Measurements from ENCODE around the gene RAB11FIP2. TPM values are rescaled to one million over a fixed set of nuclear protein-coding genes. Genes with fewer than 3 reads are reported as not detected.

RAB11FIP2 gene
- polyA plus RNA-seq, 2 of the 4 experiments (the other 2 are of a cell fraction), result 10.0 to 29.3 TPM

DNA sequence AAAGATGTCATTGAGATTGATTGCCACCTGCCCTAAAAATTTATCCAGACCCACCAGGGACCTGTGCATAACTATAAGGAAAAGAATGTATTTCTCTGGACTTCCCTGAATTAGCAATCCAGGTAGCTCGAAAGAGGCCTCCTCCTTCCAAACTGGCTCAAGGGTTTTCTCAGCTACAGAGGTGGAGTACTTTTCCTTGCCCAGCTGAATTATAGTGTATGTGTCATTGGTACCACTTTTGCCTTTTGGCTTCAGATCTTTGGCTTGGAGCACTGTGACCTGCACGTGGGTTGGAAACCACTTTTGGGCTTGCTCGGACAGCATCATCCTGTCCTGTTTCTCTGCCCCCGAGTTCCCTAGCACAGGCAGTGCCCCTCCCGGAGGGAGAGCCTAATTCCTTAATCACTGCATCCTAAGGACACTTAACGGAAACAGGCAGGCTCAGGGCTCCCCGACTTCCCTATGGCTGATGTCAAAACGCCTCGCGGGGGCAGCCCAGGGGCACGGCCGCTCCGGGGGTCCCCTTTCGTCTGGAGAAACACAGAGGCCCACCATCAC, 825 bp downstream of the RAB11FIP2 start:
- DNase-seq (ENCODE audit: low read depth in 1 of 2, low spot score in 1 of 2), result peak; percentile 16 to 37
- peak overlapping the region; percentile 80 for H3K4me2 ChIP-seq
- TF ChIP-seq, protein P1, sequence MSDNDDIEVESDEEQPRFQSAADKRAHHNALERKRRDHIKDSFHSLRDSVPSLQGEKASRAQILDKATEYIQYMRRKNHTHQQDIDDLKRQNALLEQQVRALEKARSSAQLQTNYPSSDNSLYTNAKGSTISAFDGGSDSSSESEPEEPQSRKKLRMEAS (IDR thresholded peaks at IDR 0.05), result no peak; the same call in none of the 2 replicates
- TF ChIP-seq FOXS1 (CRISPR knock-in tag; IDR thresholded peaks at IDR 0.05) (no peak), HEYL (CRISPR knock-in tag; IDR thresholded peaks at IDR 0.05) (no peak), KDM1A (IDR thresholded peaks at IDR 0.05; ENCODE audit: low read depth) (no peak), MAFK (IDR thresholded peaks at IDR 0.05; ENCODE audit: partially characterized antibody) (no peak), ZNF302 (CRISPR knock-in tag; IDR thresholded peaks at IDR 0.05) (no peak), RFX5 (IDR thresholded peaks at IDR 0.05) (no peak)
- TF ChIP-seq, protein P2, sequence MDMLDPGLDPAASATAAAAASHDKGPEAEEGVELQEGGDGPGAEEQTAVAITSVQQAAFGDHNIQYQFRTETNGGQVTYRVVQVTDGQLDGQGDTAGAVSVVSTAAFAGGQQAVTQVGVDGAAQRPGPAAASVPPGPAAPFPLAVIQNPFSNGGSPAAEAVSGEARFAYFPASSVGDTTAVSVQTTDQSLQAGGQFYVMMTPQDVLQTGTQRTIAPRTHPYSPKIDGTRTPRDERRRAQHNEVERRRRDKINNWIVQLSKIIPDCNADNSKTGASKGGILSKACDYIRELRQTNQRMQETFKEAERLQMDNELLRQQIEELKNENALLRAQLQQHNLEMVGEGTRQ (IDR thresholded peaks at IDR 0.05), result no peak
- TF ChIP-seq, protein P3, sequence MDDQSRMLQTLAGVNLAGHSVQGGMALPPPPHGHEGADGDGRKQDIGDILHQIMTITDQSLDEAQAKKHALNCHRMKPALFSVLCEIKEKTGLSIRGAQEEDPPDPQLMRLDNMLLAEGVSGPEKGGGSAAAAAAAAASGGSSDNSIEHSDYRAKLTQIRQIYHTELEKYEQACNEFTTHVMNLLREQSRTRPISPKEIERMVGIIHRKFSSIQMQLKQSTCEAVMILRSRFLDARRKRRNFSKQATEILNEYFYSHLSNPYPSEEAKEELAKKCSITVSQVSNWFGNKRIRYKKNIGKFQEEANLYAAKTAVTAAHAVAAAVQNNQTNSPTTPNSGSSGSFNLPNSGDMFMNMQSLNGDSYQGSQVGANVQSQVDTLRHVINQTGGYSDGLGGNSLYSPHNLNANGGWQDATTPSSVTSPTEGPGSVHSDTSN (IDR thresholded peaks at IDR 0.05), result no peak
- TF ChIP-seq, protein P4, sequence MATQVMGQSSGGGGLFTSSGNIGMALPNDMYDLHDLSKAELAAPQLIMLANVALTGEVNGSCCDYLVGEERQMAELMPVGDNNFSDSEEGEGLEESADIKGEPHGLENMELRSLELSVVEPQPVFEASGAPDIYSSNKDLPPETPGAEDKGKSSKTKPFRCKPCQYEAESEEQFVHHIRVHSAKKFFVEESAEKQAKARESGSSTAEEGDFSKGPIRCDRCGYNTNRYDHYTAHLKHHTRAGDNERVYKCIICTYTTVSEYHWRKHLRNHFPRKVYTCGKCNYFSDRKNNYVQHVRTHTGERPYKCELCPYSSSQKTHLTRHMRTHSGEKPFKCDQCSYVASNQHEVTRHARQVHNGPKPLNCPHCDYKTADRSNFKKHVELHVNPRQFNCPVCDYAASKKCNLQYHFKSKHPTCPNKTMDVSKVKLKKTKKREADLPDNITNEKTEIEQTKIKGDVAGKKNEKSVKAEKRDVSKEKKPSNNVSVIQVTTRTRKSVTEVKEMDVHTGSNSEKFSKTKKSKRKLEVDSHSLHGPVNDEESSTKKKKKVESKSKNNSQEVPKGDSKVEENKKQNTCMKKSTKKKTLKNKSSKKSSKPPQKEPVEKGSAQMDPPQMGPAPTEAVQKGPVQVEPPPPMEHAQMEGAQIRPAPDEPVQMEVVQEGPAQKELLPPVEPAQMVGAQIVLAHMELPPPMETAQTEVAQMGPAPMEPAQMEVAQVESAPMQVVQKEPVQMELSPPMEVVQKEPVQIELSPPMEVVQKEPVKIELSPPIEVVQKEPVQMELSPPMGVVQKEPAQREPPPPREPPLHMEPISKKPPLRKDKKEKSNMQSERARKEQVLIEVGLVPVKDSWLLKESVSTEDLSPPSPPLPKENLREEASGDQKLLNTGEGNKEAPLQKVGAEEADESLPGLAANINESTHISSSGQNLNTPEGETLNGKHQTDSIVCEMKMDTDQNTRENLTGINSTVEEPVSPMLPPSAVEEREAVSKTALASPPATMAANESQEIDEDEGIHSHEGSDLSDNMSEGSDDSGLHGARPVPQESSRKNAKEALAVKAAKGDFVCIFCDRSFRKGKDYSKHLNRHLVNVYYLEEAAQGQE (IDR thresholded peaks at IDR 0.05), result no peak
- H3K4me1 ChIP-seq, result peaks cover 49% of the 10 kb centered on the region
- ChIA-PET POLR2A (no interaction called here), CTCF (interaction anchor here (1.3 kb wide), 1 partner anchor 126 kb away, joined by 3 read pairs; no protein-coding TSS in a partner anchor)
- FAIRE-seq, result no peak
- ATAC-seq, result peak; percentile 54 to 55
- H3K27ac ChIP-seq, result peak overlapping the region; percentile 97 to 100
- WGBS (ENCODE audit: missing lambda C conversion rate), result 7% methylated on average over 10 of the region's 14 CpGs
- H3K4me3 ChIP-seq, result peak overlapping the region; percentile 98
- H3K9me3 ChIP-seq, result no peaks in the 10 kb centered on the region

DNA sequence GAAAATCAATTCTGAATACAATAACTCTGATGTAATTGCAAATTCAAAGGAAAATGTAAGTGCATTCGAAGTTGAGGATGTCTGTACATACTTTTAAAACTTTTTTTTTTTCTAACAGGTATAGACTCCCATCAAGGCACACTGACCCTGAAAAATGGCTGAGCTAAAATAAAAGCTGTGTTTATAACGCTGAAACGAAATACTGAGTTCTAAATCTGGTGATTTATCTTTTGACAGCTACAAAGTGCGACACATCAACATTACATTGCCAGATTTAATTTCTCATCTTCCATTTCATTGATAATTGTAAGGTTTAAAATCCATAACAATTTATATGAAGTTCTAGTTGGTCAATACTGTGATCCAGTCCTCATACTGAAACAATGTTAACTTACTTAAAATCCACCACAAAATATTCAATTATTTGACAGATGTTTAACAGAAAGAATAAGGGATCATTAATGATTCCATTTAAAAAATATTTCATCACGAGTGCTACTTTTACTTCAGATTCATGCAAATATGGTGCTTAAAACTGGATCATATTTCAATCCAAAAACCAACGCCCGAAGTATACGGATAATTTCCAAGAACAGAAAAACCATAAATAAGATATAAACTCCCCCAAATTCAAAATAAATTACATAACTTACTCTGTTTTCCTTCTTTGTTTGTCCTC, 1.4 kb downstream of the RAB11FIP2 start:
- FAIRE-seq (no peak), DNase-seq (ENCODE audit: low read depth in 1 of 2, low spot score in 1 of 2) (no peak), ATAC-seq (no peak)
- TF ChIP-seq RAD21 (conservative IDR thresholded peaks at IDR 0.05 in 1 of 2, IDR thresholded peaks at IDR 0.05 in 1 of 2) (no peak), TFCP2L1 (CRISPR knock-in tag; IDR thresholded peaks at IDR 0.05) (no peak), SMC3 (IDR thresholded peaks at IDR 0.05) (no peak), RNF2 (IDR thresholded peaks at IDR 0.05; ENCODE audit: borderline replicate concordance, low read depth) (no peak), KDM1A (IDR thresholded peaks at IDR 0.05; ENCODE audit: low read depth) (no peak), CBX2 (IDR thresholded peaks at IDR 0.05; ENCODE audit: borderline replicate concordance, low read depth) (no peak), POLR2A (IDR thresholded peaks at IDR 0.05; ENCODE audit: low read length) (no peak), ZFP36 (IDR thresholded peaks at IDR 0.05; ENCODE audit: borderline replicate concordance, partially characterized antibody) (no peak), EHF (CRISPR knock-in tag; IDR thresholded peaks at IDR 0.05) (no peak), HOXB5 (CRISPR knock-in tag; IDR thresholded peaks at IDR 0.05) (no peak), GATA3 (IDR thresholded peaks at IDR 0.05; ENCODE audit: borderline replicate concordance) (no peak), ZSCAN20 (CRISPR knock-in tag; IDR thresholded peaks at IDR 0.05) (no peak), JUN (IDR thresholded peaks at IDR 0.05) (no peak), HEYL (CRISPR knock-in tag; IDR thresholded peaks at IDR 0.05) (no peak), RFX5 (IDR thresholded peaks at IDR 0.05) (no peak), KDM5A (IDR thresholded peaks at IDR 0.05) (no peak)
- TF ChIP-seq, protein P5, sequence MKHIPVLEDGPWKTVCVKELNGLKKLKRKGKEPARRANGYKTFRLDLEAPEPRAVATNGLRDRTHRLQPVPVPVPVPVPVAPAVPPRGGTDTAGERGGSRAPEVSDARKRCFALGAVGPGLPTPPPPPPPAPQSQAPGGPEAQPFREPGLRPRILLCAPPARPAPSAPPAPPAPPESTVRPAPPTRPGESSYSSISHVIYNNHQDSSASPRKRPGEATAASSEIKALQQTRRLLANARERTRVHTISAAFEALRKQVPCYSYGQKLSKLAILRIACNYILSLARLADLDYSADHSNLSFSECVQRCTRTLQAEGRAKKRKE (CRISPR knock-in tag; IDR thresholded peaks at IDR 0.05; ENCODE audit: low read depth), result no peak
- TF ChIP-seq, protein P6, sequence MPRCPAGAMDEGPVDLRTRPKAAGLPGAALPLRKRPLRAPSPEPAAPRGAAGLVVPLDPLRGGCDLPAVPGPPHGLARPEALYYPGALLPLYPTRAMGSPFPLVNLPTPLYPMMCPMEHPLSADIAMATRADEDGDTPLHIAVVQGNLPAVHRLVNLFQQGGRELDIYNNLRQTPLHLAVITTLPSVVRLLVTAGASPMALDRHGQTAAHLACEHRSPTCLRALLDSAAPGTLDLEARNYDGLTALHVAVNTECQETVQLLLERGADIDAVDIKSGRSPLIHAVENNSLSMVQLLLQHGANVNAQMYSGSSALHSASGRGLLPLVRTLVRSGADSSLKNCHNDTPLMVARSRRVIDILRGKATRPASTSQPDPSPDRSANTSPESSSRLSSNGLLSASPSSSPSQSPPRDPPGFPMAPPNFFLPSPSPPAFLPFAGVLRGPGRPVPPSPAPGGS (IDR thresholded peaks at IDR 0.05), result no peak
- TF ChIP-seq, protein P7, sequence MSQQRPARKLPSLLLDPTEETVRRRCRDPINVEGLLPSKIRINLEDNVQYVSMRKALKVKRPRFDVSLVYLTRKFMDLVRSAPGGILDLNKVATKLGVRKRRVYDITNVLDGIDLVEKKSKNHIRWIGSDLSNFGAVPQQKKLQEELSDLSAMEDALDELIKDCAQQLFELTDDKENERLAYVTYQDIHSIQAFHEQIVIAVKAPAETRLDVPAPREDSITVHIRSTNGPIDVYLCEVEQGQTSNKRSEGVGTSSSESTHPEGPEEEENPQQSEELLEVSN (IDR thresholded peaks at IDR 0.05; ENCODE audit: borderline replicate concordance, low read depth), result no peak
- peaks cover 51% of the 10 kb centered on the region for H3K4me1 ChIP-seq
- WGBS (ENCODE audit: missing lambda C conversion rate), result 49% methylated on average over 8 of the region's 8 CpGs
- peak overlapping the region; percentile 97 to 100 for H3K27ac ChIP-seq
- peak overlapping the region; percentile 98 for H3K4me3 ChIP-seq
- peak overlapping the region; percentile 80 for H3K4me2 ChIP-seq
- CTCF ChIA-PET, result interaction anchor here (1.3 kb wide), 1 partner anchor 125 kb away, joined by 3 read pairs; no protein-coding TSS in a partner anchor
- POLR2A ChIA-PET, result no interaction called here
- no peaks in the 10 kb centered on the region for H3K9me3 ChIP-seq

All from A549 (cell line).